ENCODE measurements around the gene PAFAH1B2. TPM values are rescaled to one million over a fixed set of nuclear protein-coding genes. Genes with fewer than 3 reads are reported as not detected.

Gene PAFAH1B2, protein sequence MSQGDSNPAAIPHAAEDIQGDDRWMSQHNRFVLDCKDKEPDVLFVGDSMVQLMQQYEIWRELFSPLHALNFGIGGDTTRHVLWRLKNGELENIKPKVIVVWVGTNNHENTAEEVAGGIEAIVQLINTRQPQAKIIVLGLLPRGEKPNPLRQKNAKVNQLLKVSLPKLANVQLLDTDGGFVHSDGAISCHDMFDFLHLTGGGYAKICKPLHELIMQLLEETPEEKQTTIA
- total RNA-seq (10 to 100 TPM; 48.9 to 62.0 (median 55.8) TPM), polyA plus RNA-seq (10 to 100 TPM; 13.6 to 18.2 TPM), total RNA-seq (59.8 reads per million, percentile 75 among the genes with 10 or more reads in this experiment)

DNA sequence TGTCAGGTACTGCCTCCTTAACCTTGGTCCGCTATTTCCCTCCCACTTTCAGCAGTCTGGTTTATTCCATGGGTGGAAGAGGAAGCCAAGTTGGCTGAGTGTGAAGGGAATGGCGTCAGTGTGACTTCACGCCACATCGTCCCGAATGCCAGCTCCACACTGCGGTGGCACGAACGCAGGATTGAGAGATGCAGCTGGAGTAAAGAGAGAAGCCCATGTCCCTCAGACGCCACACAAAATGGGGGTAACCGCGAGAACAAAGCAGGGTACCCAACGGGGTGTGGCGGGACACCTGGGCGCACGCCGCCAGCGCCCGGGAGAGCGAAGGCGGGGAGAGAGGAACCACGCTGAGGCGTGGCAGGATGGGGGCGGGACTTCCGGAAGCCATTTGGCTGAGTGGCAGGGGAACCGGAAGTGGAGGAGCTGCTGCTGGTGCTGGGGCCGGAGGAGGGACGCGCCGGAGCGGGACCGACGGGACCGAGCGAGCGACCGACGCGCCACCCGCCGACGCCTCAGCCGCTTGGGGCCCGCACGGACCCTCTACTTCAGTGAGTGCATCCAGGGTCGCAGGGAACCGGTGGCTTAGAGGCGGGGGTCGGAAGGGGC, at the start of gene PAFAH1B2:
Gene PAFAH1B2, plus strand, starts transcription at position 417 of the 606 bp plus-strand sequence. CDS start 8,161 bp downstream, outside the sequence.
- POLR2A ChIA-PET = interaction anchor here (0.8 to 3.2 kb wide), 10 partner anchors 10 to 357 kb away, joined by 3 to 42 read pairs (median 6); partner anchors contain the start of genes CEP164, PCSK7, SIDT2 and ZPR1
- peak within 1 kb of the TSS; percentile 89 for H3K4me3 ChIP-seq (ENCODE audit: low read length)

GRCh38 chr11:117094776-117095175, 49.3 kb upstream of the PAFAH1B2 start:
- H3K4me3 Mint-ChIP-seq = peak overlapping the region; percentile 55 to 97 (median 95)
- H3K36me3 Mint-ChIP-seq = peaks cover 8 to 16% (median 15%) of the 10 kb centered on the region in 5 donors
- peaks cover 0 to 7% (median 0%) of the 10 kb centered on the region in 11 donors for H3K9me3 Mint-ChIP-seq
- Histone ChIP-seq H3K4me3 (ENCODE audit: low read length) (peak overlapping the region; percentile 68), H3K27ac (ENCODE audit: low read depth, low read length) (peak overlapping the region; percentile 99), H3K27me3 (ENCODE audit: control insufficient read depth in 2 of 2, insufficient read depth in 2 of 2, low read length in 2 of 2) (no peaks in the 10 kb centered on the region), H3K36me3 (ENCODE audit: control insufficient read depth in 2 of 3, insufficient read depth in 3 of 3, low read length in 3 of 3) (no peaks in the 10 kb centered on the region), H3K9me3 (ENCODE audit: control insufficient read depth in 2 of 3, low read length in 3 of 3) (no peaks in the 10 kb centered on the region), H3K4me1 (ENCODE audit: control insufficient read depth in 2 of 2, insufficient read depth in 2 of 2, low read length in 2 of 2) (peaks cover 35 to 43% of the 10 kb centered on the region in 2 donors)
- ATAC-seq (no peak), DNase-seq (no peak)
- no peaks in the 10 kb centered on the region for H3K27me3 Mint-ChIP-seq
- POLR2A ChIA-PET = interaction anchor here (0.6 to 1.5 kb wide), 7 partner anchors 10 to 240 kb away, joined by 3 to 4 read pairs (median 3); no protein-coding TSS in a partner anchor
- intact Hi-C loops (cut with micrococcal nuclease) = loop anchor here (2.0 to 5.0 kb wide), 3 partner anchors 16 to 257 kb away; partner anchors contain the start of genes APOA1 (in 1 of the 2) and PAFAH1B2 (in 1 of the 2)
- CTCF ChIA-PET = interaction anchor here (0.7 to 1.9 kb wide), 6 partner anchors 11 to 258 kb away, joined by 3 to 7 read pairs (median 4); no protein-coding TSS in a partner anchor
- H3K4me1 Mint-ChIP-seq = peaks cover 52 to 87% (median 79%) of the 10 kb centered on the region in 7 donors
- peak overlapping the region in 8 of 9 donors; percentile 68 to 99 (median 92) for H3K27ac Mint-ChIP-seq

More for the DNA sequence above, at the start of gene PAFAH1B2:
- no peaks in the 10 kb centered on the region for H3K9me3 ChIP-seq (ENCODE audit: control insufficient read depth in 2 of 3, low read length in 3 of 3)
- peak within 1 kb of the TSS; percentile 88 to 100 (median 97) for H3K4me3 Mint-ChIP-seq
- no peaks in the 10 kb centered on the region for H3K27me3 ChIP-seq (ENCODE audit: control insufficient read depth in 2 of 2, insufficient read depth in 2 of 2, low read length in 2 of 2)
- ATAC-seq (peak; percentile 94), DNase-seq (peak; percentile 88 to 95 (median 94))
- peaks cover 0 to 10% (median 0%) of the 10 kb centered on the region in 3 experiments for H3K36me3 ChIP-seq (ENCODE audit: control insufficient read depth in 2 of 3, insufficient read depth in 3 of 3, low read length in 3 of 3)
- peak within 1 kb of the TSS; percentile 90 to 98 (median 97) for H3K27ac Mint-ChIP-seq
- no peaks in the 10 kb centered on the region for H3K9me3 Mint-ChIP-seq
- intact Hi-C loops (cut with micrococcal nuclease) = loop anchor here (1.0 to 5.0 kb wide), 8 partner anchors 33 to 371 kb away; partner anchors contain the start of genes PCSK7 (in 2 of the 2), RNF214 (in 2 of the 2), SIDT2 (in 2 of the 2) and SIK3 (in 2 of the 2)
- CTCF ChIA-PET = interaction anchor here (0.8 kb wide), 1 partner anchor 218 kb away, joined by 3 read pairs; no protein-coding TSS in a partner anchor
- H3K27ac ChIP-seq (ENCODE audit: low read depth, low read length) = peak within 1 kb of the TSS; percentile 85
- peaks cover 28 to 57% (median 44%) of the 10 kb centered on the region in 7 donors for H3K4me1 Mint-ChIP-seq
- H3K27me3 Mint-ChIP-seq = peaks cover 11 to 24% (median 12%) of the 10 kb centered on the region in 5 donors
- peaks cover 4 to 8% (median 5%) of the 10 kb centered on the region in 5 donors for H3K36me3 Mint-ChIP-seq
- H3K4me1 ChIP-seq (ENCODE audit: control insufficient read depth in 2 of 2, insufficient read depth in 2 of 2, low read length in 2 of 2) = peaks cover 6 to 10% of the 10 kb centered on the region in 2 donors

DNA sequence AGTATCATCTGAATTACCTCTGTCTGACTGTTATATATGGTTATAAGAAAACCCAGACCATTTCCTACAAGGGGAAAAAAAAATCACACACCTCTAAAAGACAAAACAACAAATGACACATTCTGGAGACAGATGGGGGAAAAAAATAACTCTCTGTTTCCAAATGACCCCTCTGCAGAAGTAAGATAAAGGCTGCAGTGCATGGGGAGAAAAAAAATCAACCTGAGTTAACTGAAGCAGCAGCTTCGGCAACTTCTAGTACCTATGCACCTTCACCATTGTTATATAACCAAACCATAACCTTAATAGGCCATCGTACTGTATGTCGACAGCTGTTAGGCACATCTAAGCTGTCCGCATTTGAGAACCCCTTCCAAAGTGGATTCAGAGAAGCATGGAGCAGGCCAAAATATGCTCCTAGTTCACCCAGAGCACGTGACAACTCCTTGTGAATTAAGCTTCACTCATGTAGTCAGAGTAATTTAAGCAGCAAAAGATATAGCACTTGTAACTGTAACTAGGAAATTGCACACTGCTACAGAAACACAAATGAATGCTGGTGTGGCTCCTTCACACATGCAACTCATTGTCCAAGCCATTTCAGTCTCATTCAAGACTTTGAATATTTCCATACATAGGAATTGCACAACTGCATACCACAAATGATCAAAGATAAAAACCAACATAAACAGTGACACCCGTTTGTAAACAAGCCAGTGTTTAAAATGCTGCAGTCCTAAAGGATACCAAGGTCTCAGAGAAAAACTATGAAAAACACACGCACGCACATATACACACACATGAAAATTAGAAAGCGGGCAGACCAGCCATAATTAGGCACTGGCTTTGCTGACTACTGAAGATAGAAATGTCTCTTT, 48.6 kb upstream of the PAFAH1B2 start:
- Mint-ChIP-seq H3K4me3 (peak overlapping the region; percentile 91 to 97 (median 95)), H3K9me3 (peaks cover 0 to 7% (median 0%) of the 10 kb centered on the region in 11 donors), H3K4me1 (peaks cover 50 to 82% (median 71%) of the 10 kb centered on the region in 7 donors), H3K27ac (peak overlapping the region; percentile 82 to 99 (median 96)), H3K27me3 (no peaks in the 10 kb centered on the region), H3K36me3 (peaks cover 8 to 13% (median 9%) of the 10 kb centered on the region in 5 donors)
- Histone ChIP-seq H3K27me3 (ENCODE audit: control insufficient read depth in 2 of 2, insufficient read depth in 2 of 2, low read length in 2 of 2) (no peaks in the 10 kb centered on the region), H3K9me3 (ENCODE audit: control insufficient read depth in 2 of 3, low read length in 3 of 3) (no peaks in the 10 kb centered on the region), H3K4me3 (ENCODE audit: low read length) (peak overlapping the region; percentile 68), H3K4me1 (ENCODE audit: control insufficient read depth in 2 of 2, insufficient read depth in 2 of 2, low read length in 2 of 2) (peaks cover 29 to 43% of the 10 kb centered on the region in 2 donors), H3K27ac (ENCODE audit: low read depth, low read length) (peak overlapping the region; percentile 99), H3K36me3 (ENCODE audit: control insufficient read depth in 2 of 3, insufficient read depth in 3 of 3, low read length in 3 of 3) (no peaks in the 10 kb centered on the region)
- DNase-seq (peak in 5 of 9 donors; percentile 10 to 42 (median 24)), ATAC-seq (no peak)
- POLR2A ChIA-PET = interaction anchor here (1.1 to 3.9 kb wide), 6 partner anchors 10 to 308 kb away, joined by 3 to 40 read pairs (median 4); partner anchors contain the start of gene ZPR1
- intact Hi-C loops (cut with micrococcal nuclease) = loop anchor here (1.0 to 5.0 kb wide), 11 partner anchors 8 to 258 kb away; partner anchors contain the start of genes CEP164 (in 2 of the 2), APOA1 (in 1 of the 2) and PAFAH1B2 (in 1 of the 2)
- CTCF ChIA-PET = interaction anchor here (1.4 to 1.9 kb wide), 4 partner anchors 10 to 259 kb away, joined by 3 to 7 read pairs (median 4); no protein-coding TSS in a partner anchor

GRCh38 chr11:117096201-117096991, 47.7 kb upstream of the PAFAH1B2 start:
- peak; percentile 47 for ATAC-seq
- CTCF ChIA-PET = interaction anchor here (0.8 to 1.8 kb wide), 7 partner anchors 10 to 260 kb away, joined by 3 to 7 read pairs (median 4); no protein-coding TSS in a partner anchor
- POLR2A ChIA-PET = interaction anchor here (0.6 to 3.9 kb wide), 9 partner anchors 56 to 308 kb away, joined by 3 to 40 read pairs (median 3); partner anchors contain the start of genes APOA1 and ZPR1
- Mint-ChIP-seq H3K9me3 (peaks cover 0 to 7% (median 0%) of the 10 kb centered on the region in 11 donors), H3K4me1 (peaks cover 46 to 79% (median 66%) of the 10 kb centered on the region in 7 donors), H3K4me3 (peak overlapping the region; percentile 91 to 97 (median 95)), H3K36me3 (peaks cover 5 to 13% (median 8%) of the 10 kb centered on the region in 5 donors), H3K27me3 (peaks cover 0 to 3% (median 0%) of the 10 kb centered on the region in 5 donors), H3K27ac (peak overlapping the region; percentile 82 to 99 (median 96))
- intact Hi-C loops (cut with micrococcal nuclease) = loop anchor here (1.0 to 5.0 kb wide), 10 partner anchors 9 to 259 kb away; partner anchors contain the start of genes CEP164 (in 2 of the 2), APOA1 (in 1 of the 2) and PAFAH1B2 (in 1 of the 2)
- Histone ChIP-seq H3K4me1 (ENCODE audit: control insufficient read depth in 2 of 2, insufficient read depth in 2 of 2, low read length in 2 of 2) (peaks cover 29 to 43% of the 10 kb centered on the region in 2 donors), H3K27me3 (ENCODE audit: control insufficient read depth in 2 of 2, insufficient read depth in 2 of 2, low read length in 2 of 2) (no peaks in the 10 kb centered on the region), H3K4me3 (ENCODE audit: low read length) (peak overlapping the region; percentile 68), H3K9me3 (ENCODE audit: control insufficient read depth in 2 of 3, low read length in 3 of 3) (no peaks in the 10 kb centered on the region), H3K36me3 (ENCODE audit: control insufficient read depth in 2 of 3, insufficient read depth in 3 of 3, low read length in 3 of 3) (no peaks in the 10 kb centered on the region), H3K27ac (ENCODE audit: low read depth, low read length) (peak overlapping the region; percentile 99)
- DNase-seq = peak in 8 of 9 donors; percentile 45 to 82 (median 72)

DNA sequence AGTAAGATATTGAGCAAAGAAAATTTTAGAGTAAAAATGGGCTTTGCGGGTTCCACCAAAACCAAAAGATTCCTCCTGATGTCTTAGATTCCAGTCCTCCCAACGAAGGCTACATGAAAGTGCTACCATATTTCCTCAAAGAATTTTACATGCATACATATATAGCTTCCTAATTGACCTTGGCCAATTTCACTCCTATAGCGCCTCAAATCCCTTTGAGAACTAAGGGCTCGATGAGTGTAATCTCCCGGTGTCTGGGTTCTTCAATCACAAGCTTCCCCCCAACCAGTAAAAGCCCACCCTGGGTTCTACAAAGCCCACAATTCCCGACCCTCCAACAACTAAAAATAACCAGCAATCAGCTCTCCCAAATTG, 47.1 kb upstream of the PAFAH1B2 start:
- no peaks in the 10 kb centered on the region for H3K9me3 ChIP-seq (ENCODE audit: control insufficient read depth in 2 of 3, low read length in 3 of 3)
- ATAC-seq (no peak), DNase-seq (no peak)
- intact Hi-C loops (cut with micrococcal nuclease) = loop anchor here (2.0 to 5.0 kb wide), 5 partner anchors 14 to 260 kb away; partner anchors contain the start of genes APOA1 (in 1 of the 2), CEP164 (in 1 of the 2) and PAFAH1B2 (in 1 of the 2)
- peak overlapping the region; percentile 91 to 97 (median 95) for H3K4me3 Mint-ChIP-seq
- H3K27ac ChIP-seq (ENCODE audit: low read depth, low read length) = peak overlapping the region; percentile 99
- peaks cover 4 to 11% (median 7%) of the 10 kb centered on the region in 5 donors for H3K36me3 Mint-ChIP-seq
- H3K36me3 ChIP-seq (ENCODE audit: control insufficient read depth in 2 of 3, insufficient read depth in 3 of 3, low read length in 3 of 3) = no peaks in the 10 kb centered on the region
- CTCF ChIA-PET = interaction anchor here (0.8 to 1.8 kb wide), 6 partner anchors 9 to 261 kb away, joined by 3 to 7 read pairs (median 4); no protein-coding TSS in a partner anchor
- peaks cover 0 to 3% (median 0%) of the 10 kb centered on the region in 5 donors for H3K27me3 Mint-ChIP-seq
- peaks cover 0 to 5% (median 0%) of the 10 kb centered on the region in 11 donors for H3K9me3 Mint-ChIP-seq
- peak overlapping the region; percentile 82 to 99 (median 96) for H3K27ac Mint-ChIP-seq
- POLR2A ChIA-PET = interaction anchor here (0.6 to 3.9 kb wide), 11 partner anchors 20 to 309 kb away, joined by 3 to 40 read pairs (median 3); partner anchors contain the start of genes APOA1 and ZPR1
- H3K27me3 ChIP-seq (ENCODE audit: control insufficient read depth in 2 of 2, insufficient read depth in 2 of 2, low read length in 2 of 2) = no peaks in the 10 kb centered on the region
- peaks cover 41 to 73% (median 65%) of the 10 kb centered on the region in 7 donors for H3K4me1 Mint-ChIP-seq
- H3K4me1 ChIP-seq (ENCODE audit: control insufficient read depth in 2 of 2, insufficient read depth in 2 of 2, low read length in 2 of 2) = peaks cover 29 to 39% of the 10 kb centered on the region in 2 donors
- H3K4me3 ChIP-seq (ENCODE audit: low read length) = peak overlapping the region; percentile 68

Data from naive thymus-derived CD4-positive, alpha-beta T cell (primary cell).